Left lobe of liver (tissue), 2 donors: ENCODE data around the gene TENM3. TPM values are rescaled to one million over a fixed set of nuclear protein-coding genes. Genes with fewer than 3 reads are reported as not detected.

Experiments used
- ATAC-seq: fragments of 200-7000 bp; cut with Tn5 transposase; one replicate; pipeline ENCODE4 v1.9.1; 2020; ENCODE audit warnings: mild to moderate bottlenecking, moderate library complexity
- DNase-seq: peaks from one replicate; pipeline ENCODE4 v3.0.0-alpha.2; 2020; ENCODE audit warnings: low spot score
- total RNA-seq: library from RNA; stranded (reverse); gene quantifications from one replicate; pipeline ENCODE4 v1.2.1, GENCODE V29; 2021
- donor health status: DM: no; HTN: no; CAD: no; lungs with moderate emphysema.
- donor health status: DM: no; HTN: yes; CAD: no.

TENM3 gene
- total RNA-seq, 1 donor from 2014 or later, result 1.4 TPM

DNA sequence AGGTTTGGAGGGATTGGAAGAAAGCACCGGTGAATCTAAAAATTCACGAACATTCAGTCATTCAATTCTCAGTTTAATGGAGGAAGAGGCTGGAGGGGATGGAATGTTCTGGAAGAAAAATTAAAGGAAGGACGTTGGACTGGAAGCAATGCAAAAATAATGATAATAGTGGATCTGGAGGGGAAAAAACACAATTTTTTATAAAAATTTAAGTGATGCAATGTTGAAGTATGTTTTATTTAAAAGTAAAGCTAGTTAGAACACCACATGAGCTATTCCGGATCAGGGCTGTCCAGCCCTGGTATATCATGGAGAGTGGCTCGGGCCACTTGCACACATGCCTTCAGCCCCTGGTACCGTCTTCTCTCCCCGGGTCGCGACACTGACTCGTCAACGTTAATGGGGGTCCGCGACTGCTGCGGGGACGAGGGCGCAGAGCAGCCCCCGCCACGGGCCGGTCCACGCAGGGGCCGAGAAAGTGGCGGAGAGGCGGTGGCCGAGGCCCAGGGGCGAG lies 204.6 kb downstream of the TENM3 start:
- peak; percentile 32 for ATAC-seq

DNA sequence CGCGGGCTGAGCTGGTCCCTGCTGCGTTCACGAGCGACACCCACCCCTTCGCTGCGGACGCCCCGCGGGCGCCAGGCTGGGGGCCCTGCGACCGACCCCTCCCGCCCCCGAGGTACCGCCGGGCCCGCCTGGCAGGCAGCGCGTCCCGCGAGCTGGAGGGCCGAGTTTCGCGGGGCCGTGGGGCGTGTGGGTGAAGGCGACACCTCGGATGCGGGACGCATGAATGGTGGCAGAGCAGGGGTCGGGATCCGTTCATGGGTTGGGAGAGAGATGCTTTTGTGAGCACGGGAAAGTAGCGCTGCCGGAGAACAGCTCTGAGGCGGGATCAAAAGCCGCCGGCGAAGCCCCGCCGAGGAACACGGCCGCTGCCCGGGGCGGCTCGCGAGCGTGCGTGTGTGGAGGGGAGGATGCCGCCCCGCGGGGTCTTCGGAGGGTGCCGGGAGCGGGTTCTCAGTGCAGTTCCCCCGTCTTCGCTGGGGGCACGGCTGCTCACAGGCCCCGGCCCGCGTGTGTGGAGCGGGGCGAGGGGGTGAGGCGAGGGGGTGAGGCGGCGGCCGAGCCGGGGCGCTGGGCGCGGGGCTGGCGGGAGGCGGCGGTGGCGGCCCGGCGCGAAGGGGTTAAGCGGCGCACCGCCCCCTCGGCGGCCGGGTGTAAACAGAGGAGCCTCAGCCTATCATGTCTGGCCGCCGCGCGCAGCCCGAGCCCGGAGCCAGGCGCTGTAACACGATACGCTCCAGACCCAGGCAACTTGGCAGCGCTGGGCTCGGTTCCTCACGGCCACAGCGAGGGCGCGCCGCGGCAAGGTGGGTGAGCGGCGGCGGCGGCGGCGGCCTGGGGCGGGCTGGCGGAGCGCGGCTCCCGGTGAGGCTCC lies 205.3 kb downstream of the TENM3 start:
- peak; percentile 92 for DNase-seq
- ATAC-seq, result peak; percentile 97

More for the DNA sequence above, 204.6 kb downstream of the TENM3 start:
- DNase-seq, result no peak

DNA sequence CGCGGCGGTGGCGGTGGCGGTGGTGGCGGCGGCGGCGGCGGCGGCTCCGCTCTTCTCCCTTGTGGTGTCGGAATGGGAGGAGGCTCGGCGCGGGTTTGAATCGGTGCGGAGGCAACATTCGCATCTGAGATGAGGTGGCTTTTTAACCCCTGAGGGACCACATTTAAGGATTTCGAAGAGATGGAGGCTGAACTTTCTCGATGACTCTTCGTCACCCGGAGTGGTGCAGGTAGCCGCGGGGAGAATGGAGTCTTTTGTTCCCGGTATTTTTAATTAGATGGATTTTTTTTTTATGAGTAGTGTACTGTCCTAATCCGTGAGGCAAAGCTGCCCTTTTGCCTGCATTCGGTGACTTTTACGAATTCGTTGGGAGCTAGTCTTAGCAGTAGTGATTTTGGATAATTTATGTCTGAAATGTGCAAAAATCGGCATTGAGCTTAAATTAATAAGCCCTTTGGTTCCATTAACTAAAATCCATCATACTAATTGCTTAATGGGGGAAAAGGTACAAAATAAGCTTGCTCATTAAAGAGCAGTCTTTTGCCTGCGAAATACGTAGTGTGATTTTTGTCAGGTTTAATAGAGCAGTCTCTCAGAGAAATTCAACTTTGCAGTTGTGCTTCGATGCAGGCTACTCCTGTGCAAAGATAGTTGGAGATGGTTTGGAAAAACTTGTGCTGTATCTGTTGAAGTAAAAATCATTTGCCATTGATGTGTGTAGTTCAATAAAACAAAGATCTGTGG lies 206.2 kb downstream of the TENM3 start:
- DNase-seq, result no peak
- ATAC-seq, result peak; percentile 61

DNA sequence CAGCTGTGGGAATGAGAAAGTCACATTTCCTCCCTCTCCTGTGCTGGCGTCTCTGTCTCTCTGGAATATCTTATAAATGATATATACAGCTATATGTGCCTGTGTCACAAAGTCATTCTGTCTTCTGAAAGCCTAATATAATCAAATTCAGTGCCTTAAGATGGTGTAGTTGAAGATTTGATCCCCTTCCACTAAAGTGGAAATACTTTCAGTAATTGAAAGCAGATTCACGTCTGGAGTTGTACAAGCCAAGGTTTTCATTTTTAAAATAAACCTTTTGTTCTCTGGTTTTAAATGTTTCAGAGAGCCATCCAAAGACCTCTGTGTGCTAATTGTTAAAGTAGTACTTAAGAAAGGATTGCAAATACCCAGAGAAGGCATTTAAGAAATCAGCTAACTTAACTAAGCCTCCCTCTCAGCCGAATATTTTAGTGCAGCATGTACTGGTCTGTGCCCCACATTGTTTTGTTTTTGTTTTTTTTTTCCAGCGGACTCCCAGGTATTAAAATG lies 206.8 kb downstream of the TENM3 start:
- no peak for ATAC-seq
- no peak for DNase-seq

DNA sequence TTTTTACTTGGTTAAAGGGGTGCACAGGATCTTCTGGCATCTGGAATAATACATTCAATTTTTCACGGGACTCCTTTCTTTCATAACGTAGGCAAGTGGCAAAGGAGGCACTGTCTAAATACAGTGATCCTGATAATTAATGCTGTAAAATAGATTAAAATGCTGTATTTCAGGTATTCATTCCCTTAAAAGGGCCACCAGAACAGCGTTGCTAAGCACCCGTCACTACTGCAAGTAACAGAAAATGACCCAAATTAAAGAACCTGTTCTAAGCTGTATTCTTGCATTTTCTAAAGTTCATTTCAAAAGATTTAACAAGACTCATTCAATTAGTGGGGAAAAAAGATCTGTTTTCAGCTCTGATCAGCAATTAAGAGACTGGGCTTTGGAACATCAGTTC lies 208.2 kb downstream of the TENM3 start:
- ATAC-seq, result no peak

DNA sequence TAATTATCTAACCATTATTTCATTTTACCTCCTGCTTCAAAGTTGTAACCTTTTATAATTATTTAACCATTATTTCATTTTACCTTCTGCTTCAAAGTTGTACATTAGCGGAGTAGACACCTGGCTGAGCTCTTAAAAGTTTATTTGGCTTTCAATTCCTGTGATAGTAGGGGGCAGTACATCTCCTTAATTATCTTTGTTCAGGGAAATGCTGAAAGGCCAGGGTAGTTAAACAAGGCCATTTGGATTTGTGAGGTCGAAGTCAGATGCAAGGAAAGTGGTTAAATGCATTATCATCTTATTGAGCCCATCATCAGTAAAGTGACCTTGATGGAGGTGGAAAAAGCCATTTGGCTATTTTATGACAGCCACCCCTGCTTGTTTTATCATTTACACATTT lies 210.6 kb downstream of the TENM3 start:
- ATAC-seq (no peak), DNase-seq (no peak)

More for the DNA sequence above, 208.2 kb downstream of the TENM3 start:
- no peak for DNase-seq

DNA sequence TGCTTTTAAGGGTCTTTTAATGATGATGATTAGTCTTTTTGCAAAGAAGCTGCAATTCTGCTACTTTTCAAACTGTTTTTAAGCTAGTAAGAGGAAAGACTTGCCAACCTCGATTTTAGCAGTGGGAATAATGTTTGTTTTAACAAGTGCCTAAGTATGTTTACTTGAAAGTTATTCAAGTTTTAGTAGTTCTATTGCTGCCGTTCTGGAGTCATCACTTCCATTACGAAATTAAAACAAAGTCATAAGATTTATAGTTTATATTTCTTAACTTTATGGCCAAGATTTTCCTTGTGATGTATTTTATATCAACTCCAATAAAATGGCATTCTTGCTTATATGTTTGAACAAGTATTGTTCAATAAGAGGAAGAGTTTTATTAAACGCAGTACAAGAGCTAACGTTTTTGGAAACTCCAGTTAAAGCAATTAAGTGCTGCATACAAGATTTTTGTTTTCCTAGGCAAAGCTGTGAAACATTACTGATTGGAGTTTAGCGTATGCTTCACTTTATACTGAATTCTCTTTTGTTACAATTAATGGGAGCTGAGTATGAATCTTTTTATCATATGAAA lies 211.3 kb downstream of the TENM3 start:
- DNase-seq (no peak), ATAC-seq (no peak)

DNA sequence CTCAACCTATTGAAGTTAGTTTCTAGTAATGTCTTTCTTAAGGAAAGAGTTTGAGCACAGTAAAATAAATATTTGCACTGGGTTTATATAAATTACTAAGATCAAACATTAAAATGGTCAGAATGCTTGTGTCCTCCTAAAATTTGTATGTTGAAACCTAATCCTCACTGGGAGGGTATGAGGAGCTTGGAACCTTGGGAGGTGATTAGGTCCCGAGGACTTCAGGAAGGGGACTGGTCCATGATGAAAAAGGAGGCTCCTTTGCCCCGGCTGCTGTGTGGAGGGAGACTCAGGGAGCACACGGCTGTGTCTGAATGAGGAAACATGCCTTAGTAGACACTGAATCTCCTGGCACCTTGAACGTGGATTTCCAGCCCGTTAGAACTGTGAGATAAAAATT lies 221.9 kb downstream of the TENM3 start:
- DNase-seq (no peak), ATAC-seq (no peak)

DNA sequence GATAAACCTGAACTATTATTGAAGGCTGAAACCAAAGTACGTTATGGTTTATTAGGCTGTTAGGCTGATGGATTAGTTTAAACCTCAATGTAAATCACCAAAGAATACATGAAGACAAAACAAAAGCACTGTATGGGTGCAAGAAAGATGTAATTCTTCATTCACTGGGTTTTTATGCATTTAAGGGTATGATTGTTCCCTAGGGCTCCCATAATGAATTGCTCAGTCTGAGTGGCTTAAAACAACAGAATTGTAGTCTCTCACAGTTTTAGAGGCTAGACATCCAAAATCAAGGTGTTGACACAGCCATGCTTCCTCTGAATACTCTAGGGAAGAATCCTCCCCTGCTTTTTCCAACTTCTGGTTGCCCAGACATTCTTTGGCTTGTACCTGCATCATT lies 222.8 kb downstream of the TENM3 start:
- DNase-seq, result no peak
- ATAC-seq, result no peak

DNA sequence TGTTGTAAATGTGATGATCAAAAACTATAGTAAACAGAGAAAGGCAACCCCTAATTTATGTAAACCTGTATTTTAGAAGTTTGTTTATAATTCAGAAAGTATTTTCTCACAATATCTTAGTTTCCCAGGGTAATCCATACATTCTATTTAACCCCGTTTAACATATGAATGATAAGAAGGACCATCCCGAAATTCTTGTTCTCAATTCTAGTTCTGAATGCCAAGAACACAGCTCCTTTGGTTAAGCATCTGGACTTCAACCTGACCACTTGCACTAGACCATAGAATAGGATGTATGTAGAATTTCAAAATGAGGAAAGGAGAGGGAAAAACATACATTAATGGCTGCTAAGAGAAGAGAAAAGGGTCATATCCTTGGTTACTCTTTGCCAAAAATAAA lies 227.0 kb downstream of the TENM3 start:
- ATAC-seq, result no peak
- no peak for DNase-seq

DNA sequence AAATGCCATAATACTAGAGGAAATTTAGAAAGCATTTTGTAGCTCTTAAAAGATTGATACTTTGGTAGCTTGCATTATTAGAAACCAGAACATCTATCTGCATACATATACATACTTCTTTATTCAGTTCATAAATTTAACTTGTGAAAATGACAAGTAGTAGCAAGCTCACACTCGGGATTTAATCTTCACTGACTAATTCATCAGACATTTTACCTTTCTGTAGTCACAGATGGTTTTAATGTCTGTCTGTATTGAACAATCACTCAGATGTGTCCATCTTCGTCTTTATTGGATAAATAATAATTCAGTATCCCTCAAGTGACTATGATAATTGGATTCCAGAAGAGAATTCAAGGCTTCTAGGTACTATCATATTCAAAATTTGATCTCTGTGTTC lies 232.3 kb downstream of the TENM3 start:
- no peak for DNase-seq
- ATAC-seq, result no peak

DNA sequence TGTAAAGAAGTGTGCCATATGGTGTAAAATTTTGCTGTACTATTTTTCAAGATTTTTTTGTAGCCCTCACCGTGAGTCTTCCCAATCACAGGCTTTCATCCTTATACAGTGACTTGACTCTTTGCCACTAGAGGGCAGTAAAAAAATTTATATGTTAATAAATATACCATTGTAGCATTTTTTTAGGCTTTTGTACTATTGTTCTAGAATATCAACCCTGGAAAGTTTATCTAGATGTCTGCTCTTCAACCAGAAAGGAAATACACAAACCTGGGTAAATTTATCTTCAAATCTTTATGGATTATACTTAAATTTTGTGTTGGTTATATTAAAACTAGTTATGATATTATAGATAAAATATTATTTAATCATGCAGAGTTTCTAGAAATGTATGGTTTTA lies 235.3 kb downstream of the TENM3 start:
- DNase-seq (no peak), ATAC-seq (peak; percentile 60)

DNA sequence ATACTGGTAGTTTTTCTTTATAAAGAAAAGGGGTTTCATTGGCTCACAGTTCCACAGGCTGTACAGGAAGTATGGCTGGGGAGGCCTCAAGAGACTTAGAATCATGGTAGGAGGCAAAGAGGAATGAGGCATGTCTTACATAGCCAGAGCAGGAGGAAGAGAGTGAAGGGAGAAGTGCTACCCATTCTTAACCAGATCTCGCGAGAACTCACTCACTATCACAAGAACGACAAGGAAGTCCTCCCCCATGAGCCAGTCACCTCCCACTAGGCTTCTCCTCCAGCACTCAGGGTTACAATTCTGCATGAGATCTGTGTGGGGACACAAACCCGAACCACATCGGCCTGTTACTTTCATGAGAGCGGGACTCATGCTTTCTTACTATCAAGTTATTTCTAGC lies 240.5 kb downstream of the TENM3 start:
- ATAC-seq (no peak), DNase-seq (no peak)

DNA sequence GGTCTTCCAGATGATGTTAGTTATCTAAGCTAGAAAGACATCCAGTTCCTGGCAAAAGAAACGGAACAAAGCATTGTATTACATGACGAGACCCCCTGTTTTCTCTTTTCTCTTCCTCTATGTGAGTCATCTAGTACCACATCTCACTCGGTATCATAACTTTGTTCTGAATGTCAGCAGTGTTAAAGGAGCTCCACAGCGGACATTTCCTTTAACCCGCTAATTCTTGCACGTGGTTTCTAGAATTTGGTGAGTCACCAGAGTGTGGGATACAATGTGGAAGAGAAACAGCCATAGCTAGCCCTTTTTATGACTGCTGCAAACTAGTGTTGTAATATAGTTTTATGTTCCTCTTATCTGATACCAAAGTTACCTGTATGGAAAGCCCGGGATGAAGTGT lies 243.7 kb downstream of the TENM3 start:
- no peak for ATAC-seq
- no peak for DNase-seq

DNA sequence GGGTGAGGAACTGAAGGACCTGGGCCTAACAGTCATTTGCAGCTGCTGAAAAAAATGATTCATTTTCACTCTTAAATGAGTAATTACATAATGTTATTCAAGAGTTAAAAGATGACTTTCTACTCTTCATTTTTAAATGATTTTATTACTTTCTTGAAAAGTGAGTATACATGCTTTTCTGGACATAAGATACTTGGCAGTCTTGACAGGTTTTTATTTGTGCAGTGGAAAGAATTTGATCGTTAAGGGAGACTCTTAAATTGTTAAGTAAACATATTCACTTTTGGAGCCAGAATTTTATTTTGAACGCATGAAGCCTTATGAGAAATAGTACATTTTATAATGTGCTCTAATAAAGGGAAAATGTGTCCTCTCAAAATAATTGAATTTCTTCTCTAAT lies 245.7 kb downstream of the TENM3 start:
- no peak for ATAC-seq
- DNase-seq, result no peak

DNA sequence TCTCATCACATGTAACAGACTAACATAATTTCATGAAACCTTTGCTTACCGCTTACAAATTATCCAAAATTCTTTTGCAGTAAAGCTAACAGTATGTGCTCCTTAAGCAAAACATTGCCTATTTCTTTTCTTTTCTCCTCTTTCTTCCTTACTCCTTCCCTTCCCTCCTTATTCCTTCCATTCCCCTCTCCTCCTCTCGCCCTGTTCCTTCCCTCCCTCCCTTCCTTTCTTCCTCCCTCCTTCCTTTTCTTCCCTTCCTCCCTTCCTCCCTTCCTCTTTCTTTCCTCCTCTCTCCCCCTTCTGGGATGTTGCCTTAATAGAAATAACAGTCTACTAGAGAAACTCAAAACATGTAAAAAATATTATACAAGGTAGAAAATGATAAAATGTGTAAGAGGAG lies 246.4 kb downstream of the TENM3 start:
- no peak for ATAC-seq
- no peak for DNase-seq

DNA sequence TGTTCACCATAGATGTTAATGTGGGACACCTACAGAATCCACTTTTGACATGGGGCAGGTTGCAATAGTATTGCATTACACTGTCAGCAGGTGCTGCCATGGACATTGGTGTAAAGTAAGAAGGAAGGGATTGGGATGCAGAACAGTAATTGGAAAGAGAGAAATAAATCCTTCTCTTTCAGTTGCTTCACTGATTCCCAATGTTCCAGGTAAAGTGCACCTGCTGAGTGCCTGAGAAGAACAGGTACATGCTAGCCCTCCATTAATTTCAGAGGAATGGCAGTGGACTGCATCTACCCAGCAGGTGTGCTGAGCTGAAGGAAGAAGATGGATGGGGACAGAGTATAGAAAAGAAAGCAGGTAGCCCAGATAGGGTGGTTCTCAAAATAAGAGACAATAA lies 248.5 kb downstream of the TENM3 start:
- ATAC-seq (no peak), DNase-seq (no peak)

DNA sequence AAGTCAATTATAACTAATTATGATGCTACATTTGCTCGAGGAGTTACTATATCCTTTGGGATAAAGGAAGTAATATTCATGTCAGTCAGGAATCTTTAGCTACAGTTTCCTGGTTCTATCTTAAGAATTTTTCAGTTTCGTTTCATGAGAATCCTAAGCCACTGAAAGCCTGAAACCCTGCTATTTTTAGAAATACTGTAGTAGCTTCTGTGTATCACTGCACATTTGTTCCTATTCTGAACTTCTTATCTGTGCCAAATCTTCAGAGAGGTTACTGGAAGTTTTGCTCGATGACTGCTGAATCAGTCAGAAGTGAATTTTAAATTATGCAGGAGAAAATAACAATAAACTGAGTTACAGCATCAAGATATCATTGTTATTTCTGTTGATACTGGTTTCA lies 249.2 kb downstream of the TENM3 start:
- ATAC-seq (no peak), DNase-seq (no peak)

DNA sequence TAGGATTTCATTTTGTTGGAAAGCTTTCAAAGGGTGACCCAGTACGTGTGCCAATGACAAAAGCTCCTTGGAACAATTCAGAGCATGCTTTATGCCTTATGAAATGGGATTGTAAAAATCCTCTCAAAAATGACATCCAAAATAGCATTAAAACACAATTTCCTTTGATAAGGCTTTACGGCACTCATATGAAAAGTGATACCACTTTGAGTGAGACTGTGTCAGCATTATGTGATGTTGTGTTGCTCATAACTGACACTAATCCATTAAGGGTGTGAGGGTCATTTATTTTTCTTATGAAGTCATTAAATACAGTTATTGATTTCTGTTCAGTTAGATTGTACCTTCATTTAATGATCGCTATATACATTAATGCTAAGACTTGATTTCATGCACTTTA lies 250.2 kb downstream of the TENM3 start:
- no peak for DNase-seq
- ATAC-seq, result no peak

DNA sequence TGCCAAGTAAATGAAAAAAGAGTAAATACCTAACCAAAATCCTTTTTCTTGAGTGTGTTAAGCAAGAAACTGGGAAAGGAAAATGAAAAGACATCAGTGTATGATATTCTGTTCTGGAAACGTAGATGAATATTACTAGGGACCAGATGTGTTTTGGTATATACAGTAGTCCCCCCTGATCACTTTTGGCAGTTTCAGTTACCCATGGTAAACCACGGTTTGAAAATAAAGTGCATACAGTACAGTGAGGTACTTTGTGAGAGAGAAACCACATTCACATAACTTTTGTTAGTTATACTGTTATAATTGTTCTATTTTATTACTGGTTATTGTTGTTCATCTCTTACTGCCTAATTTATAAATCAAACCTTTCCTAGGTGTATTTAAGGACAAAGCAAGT lies 250.9 kb downstream of the TENM3 start:
- DNase-seq, result no peak

DNA sequence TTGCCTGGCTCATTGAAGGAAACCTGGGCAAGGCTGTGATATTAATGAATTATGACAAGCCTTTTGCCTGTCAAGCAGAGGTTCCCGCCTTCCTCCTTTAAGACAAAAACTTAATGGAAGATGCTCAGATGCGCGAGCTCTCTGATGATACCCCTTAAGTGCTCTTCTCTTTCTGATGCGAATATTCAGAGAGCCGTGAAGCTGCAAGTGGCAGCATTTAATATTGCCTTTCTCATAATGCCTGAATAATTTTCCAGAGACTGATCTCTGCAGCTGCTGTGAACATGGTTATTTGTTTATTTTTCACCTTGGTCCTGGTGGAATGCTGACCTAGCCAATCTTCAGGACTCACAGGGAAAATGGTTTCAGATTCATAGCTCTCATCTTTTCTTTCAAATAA lies 251.8 kb downstream of the TENM3 start:
- no peak for ATAC-seq
- no peak for DNase-seq

More for the DNA sequence above, 250.9 kb downstream of the TENM3 start:
- no peak for ATAC-seq
